HTR-8/SVneo (cell line): ENCODE data around the gene CLEC18A.
"Not testable (repeated sequence)": the region's sequence is repeated elsewhere in the genome, so short reads cannot be mapped to it uniquely, and the experiment has no call there.

ENCODE experiments used
- DNase-seq: peaks from one replicate; pipeline ENCODE4 v3.0.0; 2011; ENCODE audit warnings: low spot score, mixed read lengths; ENCODE audit not compliant: insufficient read length
- FAIRE-seq: peaks from 2 replicates; lab custom pipeline; 2011; peaks lifted over from hg19 to GRCh38; lab: Jason Lieb, UNC

CLEC18A gene

GRCh38 chr16:70010615-70011014 lies 59.5 kb downstream of the CLEC18A start:
- not testable (repeated sequence) for DNase-seq, FAIRE-seq

DNA sequence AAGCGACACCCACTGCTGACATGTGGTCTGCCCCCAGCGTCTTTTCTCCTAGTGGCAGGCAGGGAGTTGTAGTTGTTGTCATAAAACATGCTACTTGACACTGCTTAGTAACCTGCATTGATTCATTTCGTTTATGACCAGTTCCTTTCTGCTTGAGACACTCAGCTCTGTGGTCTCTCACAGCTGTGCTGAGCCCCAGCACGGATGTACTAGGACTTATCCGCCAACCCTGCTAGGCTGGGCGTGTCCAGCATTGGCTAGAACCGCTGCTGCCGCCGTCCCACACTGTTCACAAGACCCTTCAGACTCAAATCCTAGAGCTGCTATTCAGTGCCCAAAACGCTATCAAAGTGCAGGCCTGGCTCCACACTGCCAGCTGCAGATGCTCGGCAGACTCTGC lies 60.0 kb downstream of the CLEC18A start:
- peak; percentile 52 for FAIRE-seq
- not testable (repeated sequence) for DNase-seq

- DNase-seq: not testable (repeated sequence)
- FAIRE-seq: peak; percentile 26
Measured at GRCh38 chr16:70012354-70012753, 61.2 kb downstream of the CLEC18A start.

GRCh38 chr16:70012951-70013350 lies 61.8 kb downstream of the CLEC18A start:
- not testable (repeated sequence) for DNase-seq
- peak; percentile 77 for FAIRE-seq
